Liver (tissue), 9 donors: Measurements from ENCODE around the gene PCBP1. TPM values are rescaled to one million over a fixed set of nuclear protein-coding genes. Genes with fewer than 3 reads are reported as not detected.
A peak's percentile ranks its signal among the peaks of the same experiment; 100 is the strongest.

Experiments
- DNase-seq: peaks from one replicate; pipeline ENCODE4 v3.0.0-alpha.2; 2017; ENCODE audit warnings: low spot score
- H3K27ac ChIP-seq, 2 donors: one replicate each; pipeline ENCODE4 v1.7.0; 2013; ENCODE audit warnings: inconsistent platforms in 2 of 2, low read length in 2 of 2, control low read depth in 1 of 2, low read depth in 1 of 2, mild to moderate bottlenecking in 1 of 2
- H3K27me3 ChIP-seq, 4 donors: one replicate each; pipeline versions ENCODE4 v1.6.1 to v1.7.0; 2013; ENCODE audit warnings: low read length in 3 of 4, inconsistent platforms in 1 of 4, mild to moderate bottlenecking in 1 of 4, moderate library complexity in 1 of 4; ENCODE audit not compliant: control insufficient read depth in 4 of 4, insufficient read depth in 4 of 4
- H3K36me3 ChIP-seq, 4 donors: one replicate each; pipeline versions ENCODE4 v1.6.1 to v1.7.0; 2013; ENCODE audit warnings: low read length in 3 of 4, mild to moderate bottlenecking in 3 of 4, low read depth in 1 of 4, moderate library complexity in 1 of 4; ENCODE audit not compliant: control insufficient read depth in 4 of 4, insufficient read depth in 3 of 4
- H3K4me1 ChIP-seq, 4 donors: one replicate each; pipeline versions ENCODE4 v1.6.1 to v1.7.0; 2013; ENCODE audit warnings: low read length in 3 of 4, mild to moderate bottlenecking in 3 of 4, moderate library complexity in 1 of 4; ENCODE audit not compliant: control insufficient read depth in 4 of 4, insufficient read depth in 4 of 4
- H3K4me3 ChIP-seq, 3 donors: one replicate each; pipeline versions ENCODE4 v1.6.1 to v1.7.0; 2013; ENCODE audit warnings: low read length in 3 of 3, control low read depth in 1 of 3, low read depth in 1 of 3, mild to moderate bottlenecking in 1 of 3
- H3K9ac ChIP-seq, 2 donors: one replicate each; pipeline ENCODE4 v1.7.0; 2013; ENCODE audit warnings: low read length in 2 of 2, mild to moderate bottlenecking in 2 of 2, moderate library complexity in 2 of 2, control low read depth in 1 of 2, low read depth in 1 of 2
- H3K9me3 ChIP-seq, 4 donors: one replicate each; pipeline versions ENCODE4 v1.6.1 to v1.7.0; 2013; ENCODE audit warnings: low read length in 3 of 4; ENCODE audit not compliant: control insufficient read depth in 4 of 4
- ATF3 ChIP-seq: IDR thresholded peaks from 2 replicates; pipeline ENCODE4 v1.6.1; 2016; ENCODE audit warnings: antibody characterized with exemption
- CTCF ChIP-seq: fragments of 150-350 bp; IDR thresholded peaks from 2 replicates; pipeline ENCODE4 v1.5.1; 2017; ENCODE audit warnings: improper control_type of control experiment, low read depth, low read length; ENCODE audit not compliant: missing input control
- EGR1 ChIP-seq, 2 donors: IDR thresholded peaks; 2 replicates each; pipeline ENCODE4 v1.6.1; 2016 to 2018; ENCODE audit warnings: antibody characterized with exemption in 2 of 2, low read depth in 2 of 2
- FOXA1 ChIP-seq: IDR thresholded peaks from 2 replicates; pipeline ENCODE4 v1.6.1; 2016; ENCODE audit warnings: antibody characterized with exemption
- FOXA2 ChIP-seq: IDR thresholded peaks from 2 replicates; pipeline ENCODE4 v1.6.1; 2016; ENCODE audit warnings: antibody characterized with exemption
- GABPA ChIP-seq, 2 donors: IDR thresholded peaks in 1 of 2; conservative IDR thresholded peaks in 1 of 2; 2 replicates each; pipeline ENCODE4 v1.6.1; 2016; ENCODE audit warnings: antibody characterized with exemption in 2 of 2, mild to moderate bottlenecking in 1 of 2, moderate library complexity in 1 of 2
- HNF4A ChIP-seq, 2 donors: conservative IDR thresholded peaks; 2 replicates each; pipeline ENCODE4 v1.6.1; 2016; ENCODE audit warnings: antibody characterized with exemption in 2 of 2, mild to moderate bottlenecking in 2 of 2
- HNF4G ChIP-seq: IDR thresholded peaks from 2 replicates; pipeline ENCODE4 v1.6.1; 2016; ENCODE audit warnings: antibody characterized with exemption
- JUND ChIP-seq, 2 donors: IDR thresholded peaks; 2 replicates each; pipeline ENCODE4 v1.6.1; 2016; ENCODE audit warnings: antibody characterized with exemption in 2 of 2
- MAX ChIP-seq: IDR thresholded peaks from 2 replicates; pipeline ENCODE4 v1.6.1; 2016; ENCODE audit warnings: antibody characterized with exemption
- NR2F2 ChIP-seq: IDR thresholded peaks from 2 replicates; pipeline ENCODE4 v1.6.1; 2016; ENCODE audit warnings: antibody characterized with exemption
- RAD21 ChIP-seq, 2 donors: IDR thresholded peaks; 2 replicates each; pipeline ENCODE4 v1.6.1; 2016; ENCODE audit warnings: antibody characterized with exemption in 2 of 2, mild to moderate bottlenecking in 2 of 2
- REST ChIP-seq: IDR thresholded peaks from 2 replicates; pipeline ENCODE4 v1.6.1; 2016; ENCODE audit warnings: antibody characterized with exemption, mild to moderate bottlenecking
- RXRA ChIP-seq, 2 donors: IDR thresholded peaks; 2 replicates each; pipeline ENCODE4 v1.6.1; 2017 to 2018; ENCODE audit warnings: antibody characterized with exemption in 2 of 2, mild to moderate bottlenecking in 1 of 2
- SP1 ChIP-seq: IDR thresholded peaks from 2 replicates; pipeline ENCODE4 v1.6.1; 2018; ENCODE audit warnings: antibody characterized with exemption, mild to moderate bottlenecking
- TAF1 ChIP-seq: conservative IDR thresholded peaks from 2 replicates; pipeline ENCODE4 v1.6.1; 2016; ENCODE audit warnings: antibody characterized with exemption, mild to moderate bottlenecking
- YY1 ChIP-seq: IDR thresholded peaks from 2 replicates; pipeline ENCODE4 v1.6.1; 2016; ENCODE audit warnings: antibody characterized with exemption, mild to moderate bottlenecking
- ZBTB33 ChIP-seq: IDR thresholded peaks from 2 replicates; pipeline ENCODE4 v1.6.1; 2016; ENCODE audit warnings: antibody characterized with exemption
- WGBS: extraction: QIAGEN DNeasy Blood & Tissue Kit; methylation state at CpG from one replicate; pipeline ENCODE4 v1.1.7; 2013; 5-methylcytosine and 5-hydroxymethylcytosine counted together
- polyA plus RNA-seq, 2 donors: library from polyadenylated mRNA; stranded (reverse) in 1 of 2; unstranded in 1 of 2; fragments of 200-250 nt in 1 of 2; fragments of >200 nt in 1 of 2; fragmentation: Nextera tagmentation in 1 of 2; extraction: Ambion mirVana in 1 of 2; gene quantifications; one replicate each; pipeline versions ENCODE4 v1.2.1 to v1.2.3, GENCODE V29; 2013 to 2015
- total RNA-seq, 2 donors: library from RNA; depleted of rRNA; stranded (reverse); fragments of >200 nt; gene quantifications; one replicate each; pipeline ENCODE4 v1.2.3, GENCODE V29; 2014
- donor health status: healthy.
- donor health status: healthy.
- donor health status: healthy.
- donor health status: healthy.
- donor health status: healthy.

PCBP1 gene
- total and polyA plus RNA-seq, 4 donors, result 64.0 to 202 (median 87.9) TPM

- TF ChIP-seq EGR1 (IDR thresholded peaks at IDR 0.05; ENCODE audit: low read depth in 2 of 2) (no peak), RXRA (IDR thresholded peaks at IDR 0.05) (no peak), FOXA2 (no peak), HNF4A (conservative IDR thresholded peaks at IDR 0.05) (no peak), REST (no peak), YY1 (no peak), JUND (IDR thresholded peaks at IDR 0.05) (no peak), GABPA (IDR thresholded peaks at IDR 0.05 in 1 of 2, conservative IDR thresholded peaks at IDR 0.05 in 1 of 2) (no peak), NR2F2 (no peak), MAX (no peak), FOXA1 (no peak), TAF1 (no peak), ATF3 (no peak), HNF4G (no peak), SP1 (no peak), RAD21 (IDR thresholded peaks at IDR 0.05) (no peak), CTCF (no peak)
- Histone ChIP-seq H3K9me3 (no peaks in the 10 kb centered on the region), H3K36me3 (no peaks in the 10 kb centered on the region), H3K27me3 (no peaks in the 10 kb centered on the region), H3K27ac (peak overlapping the region in 1 of 2 donors; percentile 20), H3K4me1 (peaks cover 0 to 1% (median 0%) of the 10 kb centered on the region in 4 donors), H3K9ac (no peak overlapping the region), H3K4me3 (no peak overlapping the region)
- 80% methylated on average over 6 of the region's 6 CpGs for WGBS
- DNase-seq, result no peak
These were observed 34.5 kb downstream of the PCBP1 start for GRCh38 chr2:70121627-70122372.

- no peak overlapping the region for H3K27ac ChIP-seq
- H3K4me1 ChIP-seq, result peaks cover 0 to 1% (median 0%) of the 10 kb centered on the region in 4 donors
- H3K4me3 ChIP-seq, result no peak overlapping the region
- no peaks in the 10 kb centered on the region for H3K9me3 ChIP-seq
- H3K27me3 ChIP-seq, result no peaks in the 10 kb centered on the region
- 97% methylated on average over 4 of the region's 4 CpGs for WGBS
- H3K36me3 ChIP-seq, result no peaks in the 10 kb centered on the region
- DNase-seq, result no peak
- no peak overlapping the region for H3K9ac ChIP-seq
- no peak for TF ChIP-seq GABPA (IDR thresholded peaks at IDR 0.05 in 1 of 2, conservative IDR thresholded peaks at IDR 0.05 in 1 of 2)
- TF ChIP-seq FOXA1, result no peak
- no peak for TF ChIP-seq MAX
- no peak for TF ChIP-seq ATF3
- TF ChIP-seq JUND (IDR thresholded peaks at IDR 0.05), result no peak
- TF ChIP-seq FOXA2, result no peak
- TF ChIP-seq SP1, result no peak
- no peak for TF ChIP-seq REST
- TF ChIP-seq RXRA (IDR thresholded peaks at IDR 0.05), result no peak
- TF ChIP-seq ZBTB33, result no peak
- no peak for TF ChIP-seq EGR1 (IDR thresholded peaks at IDR 0.05; ENCODE audit: low read depth in 2 of 2)
- no peak for TF ChIP-seq RAD21 (IDR thresholded peaks at IDR 0.05)
These were observed 35.2 kb downstream of the PCBP1 start for GRCh38 chr2:70122470-70122869.
